Breast epithelium (tissue), 3 donors: Measurements from ENCODE around the gene SPNS2.

Source experiments
- POLR2A ChIP-seq: fragments of 450-650 bp; IDR thresholded peaks from one replicate; pipeline ENCODE4 v1.6.1; 2016; ENCODE audit warnings: antibody characterized with exemption, mild to moderate bottlenecking, moderate library complexity
- POLR2AphosphoS5 ChIP-seq, 3 donors: sonication (generic); formaldehyde crosslinking; IDR thresholded peaks; one replicate each; pipeline ENCODE4 v1.6.1; 2017; ENCODE audit warnings: antibody characterized with exemption in 3 of 3
- TF ChIP-seq, protein P1 (sequence below), 3 donors: fragments of 450-650 bp; IDR thresholded peaks; one replicate each; pipeline ENCODE4 v1.5.1; 2016 to 2017; ENCODE audit warnings: antibody characterized with exemption in 3 of 3, mild to moderate bottlenecking in 3 of 3, moderate library complexity in 3 of 3

GRCh38 chr17:4588391-4588790 lies 89.7 kb downstream of the SPNS2 start:
- TF ChIP-seq, protein P1, sequence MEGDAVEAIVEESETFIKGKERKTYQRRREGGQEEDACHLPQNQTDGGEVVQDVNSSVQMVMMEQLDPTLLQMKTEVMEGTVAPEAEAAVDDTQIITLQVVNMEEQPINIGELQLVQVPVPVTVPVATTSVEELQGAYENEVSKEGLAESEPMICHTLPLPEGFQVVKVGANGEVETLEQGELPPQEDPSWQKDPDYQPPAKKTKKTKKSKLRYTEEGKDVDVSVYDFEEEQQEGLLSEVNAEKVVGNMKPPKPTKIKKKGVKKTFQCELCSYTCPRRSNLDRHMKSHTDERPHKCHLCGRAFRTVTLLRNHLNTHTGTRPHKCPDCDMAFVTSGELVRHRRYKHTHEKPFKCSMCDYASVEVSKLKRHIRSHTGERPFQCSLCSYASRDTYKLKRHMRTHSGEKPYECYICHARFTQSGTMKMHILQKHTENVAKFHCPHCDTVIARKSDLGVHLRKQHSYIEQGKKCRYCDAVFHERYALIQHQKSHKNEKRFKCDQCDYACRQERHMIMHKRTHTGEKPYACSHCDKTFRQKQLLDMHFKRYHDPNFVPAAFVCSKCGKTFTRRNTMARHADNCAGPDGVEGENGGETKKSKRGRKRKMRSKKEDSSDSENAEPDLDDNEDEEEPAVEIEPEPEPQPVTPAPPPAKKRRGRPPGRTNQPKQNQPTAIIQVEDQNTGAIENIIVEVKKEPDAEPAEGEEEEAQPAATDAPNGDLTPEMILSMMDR (IDR thresholded peaks at IDR 0.05), result no peak
- no peak for TF ChIP-seq POLR2A
- TF ChIP-seq POLR2AphosphoS5 (IDR thresholded peaks at IDR 0.05), result no peak
